Activated T-cell treated with anti-CD3 and anti-CD28 coated beads for 4 hours (primary cell): ENCODE measurements around the gene AREG.

Experiments
- DNase-seq: peaks from one replicate; pipeline ENCODE4 v3.0.0-alpha.2; 2020

The AREG gene

DNA sequence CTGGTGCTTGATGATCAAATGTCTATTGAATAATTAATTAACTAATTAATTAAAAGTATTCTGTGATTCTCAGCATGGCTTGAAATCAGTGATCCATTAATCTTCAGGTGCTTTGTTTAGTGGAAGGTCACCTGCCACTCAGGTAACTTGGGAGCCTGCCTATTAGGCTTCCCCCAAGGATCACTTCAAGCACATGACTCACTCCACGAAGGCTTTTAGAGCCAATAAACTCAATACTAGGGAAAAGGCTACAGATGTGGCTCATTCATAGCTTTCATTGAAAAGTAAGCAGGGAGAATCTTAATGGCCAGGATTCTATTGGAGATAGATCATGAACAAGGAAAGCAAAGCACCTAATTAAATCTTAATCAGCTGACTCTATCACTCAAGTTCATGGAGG lies 21.3 kb downstream of the AREG start:
- DNase-seq: no peak

GRCh38 chr4:74471264-74471663 lies 26.3 kb downstream of the AREG start:
- DNase-seq: no peak

DNA sequence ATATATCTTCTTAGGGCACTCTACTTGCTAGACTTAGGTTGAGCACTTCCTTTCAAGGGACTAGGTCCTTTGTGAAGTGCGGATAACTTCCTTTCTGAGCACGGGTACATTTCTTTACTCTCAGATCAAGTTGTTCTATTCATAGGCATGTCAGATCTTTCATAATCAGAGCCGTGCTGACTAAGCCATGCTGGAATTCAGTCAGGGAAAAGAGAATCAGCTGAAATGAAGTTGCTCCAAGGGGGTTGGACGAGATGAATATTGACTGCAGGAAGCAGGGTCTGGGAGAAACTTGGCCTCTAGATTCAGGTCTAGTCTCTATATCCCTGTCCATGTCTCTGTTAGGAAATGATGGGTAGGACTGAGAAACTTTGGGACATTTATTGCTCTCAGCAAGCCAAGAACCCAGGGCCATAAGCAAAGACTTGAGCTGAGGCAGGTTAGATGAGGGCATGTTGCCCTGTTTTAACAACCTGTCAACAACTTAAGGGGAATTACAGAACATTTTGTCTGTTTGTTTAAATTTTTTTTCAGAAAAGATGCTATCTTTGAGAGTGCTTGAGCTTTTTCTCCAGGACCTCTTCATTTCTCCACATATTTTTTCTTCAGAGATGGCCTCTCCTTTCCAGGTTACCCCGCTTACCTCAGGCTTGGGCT lies 28.3 kb downstream of the AREG start:
- DNase-seq: no peak

- no peak for DNase-seq
Observed at GRCh38 chr4:74474345-74475090, 29.6 kb downstream of the AREG start.

DNA sequence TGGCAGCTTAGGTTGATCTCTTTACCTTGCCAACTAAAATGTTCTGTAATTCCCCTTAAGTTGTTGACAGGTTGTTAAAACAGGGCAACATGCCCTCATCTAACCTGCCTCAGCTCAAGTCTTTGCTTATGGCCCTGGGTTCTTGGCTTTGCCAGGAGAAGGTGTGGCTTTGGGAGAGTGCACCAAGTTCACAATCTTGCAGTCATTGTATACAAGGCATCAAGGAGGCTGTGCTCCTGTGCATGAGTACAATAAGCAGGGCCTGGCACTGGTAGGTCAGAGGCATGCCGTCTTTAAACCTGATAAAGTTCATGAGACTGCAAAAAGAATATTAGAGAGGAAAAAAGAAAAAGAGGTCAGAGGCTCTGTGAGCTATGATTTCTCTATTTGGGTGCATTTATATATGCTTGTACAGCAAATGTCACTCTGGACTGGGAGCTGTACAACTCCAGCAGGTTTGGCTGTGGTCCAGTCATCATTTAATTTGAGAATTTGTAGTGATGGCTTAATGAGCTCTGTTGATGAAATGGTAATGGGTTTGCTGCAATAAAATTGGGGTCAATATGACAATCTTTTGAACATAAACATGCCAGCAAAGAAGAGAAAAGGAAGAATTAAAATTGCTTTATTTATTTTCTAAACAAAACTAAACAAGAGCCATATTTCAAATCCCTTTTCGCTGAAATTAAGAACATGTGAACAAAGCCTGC lies 30.3 kb downstream of the AREG start:
- no peak for DNase-seq

DNA sequence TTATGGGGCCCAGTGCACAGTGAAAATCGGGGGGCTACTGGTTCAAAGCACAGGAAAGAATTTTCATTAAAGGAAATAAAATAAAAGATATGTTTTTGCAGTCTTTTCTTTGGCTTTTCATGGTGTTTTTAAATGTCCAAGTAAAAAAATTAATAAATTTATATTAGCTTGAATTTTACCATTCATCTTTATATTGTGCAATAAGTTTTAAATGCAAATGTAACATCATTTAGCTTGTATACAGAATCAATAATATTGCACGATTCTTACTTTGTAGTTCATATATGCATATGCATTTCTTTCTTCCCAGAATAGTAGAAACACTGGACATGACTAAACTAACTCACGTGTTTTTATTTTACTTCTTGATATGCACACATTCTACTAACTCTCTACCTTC lies 31.0 kb downstream of the AREG start:
- no peak for DNase-seq

- no peak for DNase-seq
Observed at GRCh38 chr4:74479009-74479408, 34.1 kb downstream of the AREG start.

DNA sequence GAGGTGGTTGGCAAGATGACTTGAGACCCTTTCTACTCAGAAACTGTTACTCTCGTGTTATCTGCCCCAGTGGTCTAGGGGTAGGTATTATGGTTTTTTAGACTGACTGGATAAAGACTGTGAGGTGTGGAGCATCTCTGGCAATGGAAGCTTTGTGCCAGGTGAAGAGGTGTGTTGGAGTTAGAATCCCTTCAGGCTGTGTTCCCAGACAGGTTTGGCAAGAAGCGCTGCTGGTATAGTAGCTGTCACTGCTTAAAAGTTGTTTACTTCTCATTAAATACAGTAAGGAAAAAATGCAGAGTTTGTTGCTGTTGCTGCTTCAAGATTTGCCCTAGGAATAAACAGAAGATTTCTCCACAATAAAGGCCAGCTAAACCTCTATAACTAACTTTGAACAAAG lies 35.3 kb downstream of the AREG start:
- DNase-seq: no peak

DNA sequence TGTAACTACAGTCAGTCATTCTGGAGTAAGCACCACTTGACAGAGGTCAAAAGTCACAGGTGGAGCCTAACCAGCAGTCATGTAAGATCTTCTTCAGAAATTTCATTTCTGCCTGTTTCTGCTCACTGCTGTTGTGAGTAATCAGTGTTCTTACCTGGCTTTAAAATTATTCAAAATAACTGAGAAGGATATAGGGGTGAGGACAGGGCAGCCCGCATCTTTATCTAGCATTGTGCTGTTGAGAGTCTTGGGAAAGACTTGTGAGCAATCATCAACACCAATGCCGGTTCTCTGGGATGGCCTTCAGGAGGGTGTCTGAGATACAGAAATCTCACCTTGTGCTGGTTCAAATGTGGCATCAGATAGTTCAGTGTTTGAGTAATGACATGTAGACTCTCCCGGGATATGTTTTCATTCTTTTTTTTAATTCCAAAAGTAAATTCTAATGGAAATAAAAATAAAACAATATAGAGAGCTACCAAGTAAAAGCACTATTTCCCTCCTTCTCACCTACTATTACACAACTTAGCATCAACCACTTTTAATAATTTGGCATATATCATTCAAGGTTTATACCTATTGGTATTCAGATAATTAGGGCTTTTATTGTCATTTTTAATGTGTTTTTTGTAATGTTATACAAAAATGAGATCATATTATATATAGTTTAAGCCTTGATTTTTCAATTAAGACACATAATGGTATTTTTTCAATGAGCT lies 37.1 kb downstream of the AREG start:
- no peak for DNase-seq

DNA sequence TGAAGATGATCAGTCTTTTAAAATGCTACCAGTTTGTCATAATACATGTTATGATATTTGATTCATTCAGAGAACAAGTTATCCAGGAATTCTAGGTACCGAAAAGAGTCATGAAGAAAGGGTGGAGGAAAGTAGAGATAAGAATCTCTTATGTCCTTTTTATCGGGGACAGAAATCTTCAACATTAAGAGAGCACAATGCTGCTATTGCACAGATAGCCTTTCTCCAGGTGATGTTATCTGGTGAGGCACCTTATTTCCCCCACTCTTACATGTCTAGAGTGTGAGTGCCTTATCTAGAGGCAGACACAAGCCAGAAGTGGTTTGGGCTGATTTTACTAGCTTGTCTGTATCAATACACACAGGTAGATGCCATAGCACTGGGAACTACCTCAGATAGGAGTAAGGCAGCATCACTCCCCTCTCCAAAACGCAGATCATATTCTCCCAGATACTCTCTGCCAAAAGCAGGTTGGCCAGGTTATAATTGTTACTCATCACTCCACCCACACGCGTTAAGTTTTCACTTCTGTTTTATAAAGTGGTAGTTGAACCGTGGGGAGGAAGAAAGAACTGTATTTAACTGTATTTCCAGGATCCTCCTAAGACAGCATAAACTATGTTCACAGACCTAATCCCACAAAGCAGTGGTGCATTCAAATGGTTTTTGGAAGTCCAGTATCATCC lies 38.4 kb downstream of the AREG start:
- DNase-seq: no peak

DNA sequence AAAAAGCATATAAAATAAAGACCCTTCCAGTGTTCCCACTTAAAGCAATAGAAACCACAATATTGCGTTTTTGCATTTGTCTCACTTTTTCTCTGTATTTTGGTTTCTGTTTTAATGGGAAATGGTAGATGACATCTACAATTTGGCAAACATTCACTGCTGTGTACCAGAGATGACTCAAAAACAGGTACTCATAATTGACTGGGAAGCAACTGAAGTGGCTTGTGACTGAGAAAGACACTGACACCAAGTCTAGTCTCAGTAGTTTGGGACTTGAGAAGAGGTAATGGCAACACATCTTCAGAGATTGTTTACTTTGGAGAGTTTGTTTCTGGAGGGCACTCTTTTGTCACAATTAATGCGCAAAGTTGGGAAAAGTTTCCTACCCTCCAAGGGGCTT lies 42.0 kb downstream of the AREG start:
- DNase-seq: no peak

- DNase-seq: no peak
Observed at GRCh38 chr4:74487771-74488170, 42.8 kb downstream of the AREG start.

- DNase-seq: no peak
Observed at GRCh38 chr4:74490736-74491135, 45.8 kb downstream of the AREG start.

- DNase-seq: no peak
Observed at GRCh38 chr4:74499986-74500781, 55.2 kb downstream of the AREG start.

GRCh38 chr4:74501579-74501978 lies 56.6 kb downstream of the AREG start:
- no peak for DNase-seq

DNA sequence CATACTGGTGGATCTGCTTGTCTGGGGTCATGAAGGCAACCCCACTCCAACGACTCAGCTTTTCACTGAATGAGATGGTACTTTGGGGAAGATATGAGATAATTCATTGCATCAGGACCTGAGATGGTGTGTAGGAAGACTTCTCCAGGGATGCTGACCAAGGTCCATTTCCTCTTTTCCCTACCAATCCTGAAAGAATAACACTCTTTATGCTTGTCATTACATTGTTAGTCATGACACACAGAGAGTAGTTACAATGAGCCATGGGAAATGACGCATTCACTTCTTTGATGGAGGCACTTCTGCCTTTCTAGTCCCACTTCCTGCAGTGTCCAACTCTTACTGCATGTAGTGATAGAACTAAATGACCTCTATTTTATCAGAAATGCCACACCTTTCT lies 58.6 kb downstream of the AREG start:
- DNase-seq: no peak

GRCh38 chr4:74504212-74504611 lies 59.3 kb downstream of the AREG start:
- no peak for DNase-seq
